Endothelial cell of umbilical vein (primary cell): Measurements from ENCODE around the gene RBM20. TPM values are rescaled to one million over a fixed set of nuclear protein-coding genes. Genes with fewer than 3 reads are reported as not detected.

Source experiments
- Bru-seq: library from RNA; stranded (reverse); fragments of 400-500 nt; gene quantifications from one replicate; lab custom pipeline; 2021; lab: Mats Ljungman, UMichigan
- BruChase-seq, 2 experiments: library from RNA; stranded (reverse); fragments of 400-500 nt; gene quantifications; one replicate each; lab custom pipeline; 2021; lab: Mats Ljungman, UMichigan
- BruUV-seq: library from RNA; stranded (reverse); fragments of 400-500 nt; replicated peaks from 2 replicates; lab custom pipeline; 2021; lab: Mats Ljungman, UMichigan
- CTCF ChIA-PET: fragments of 300-600, 350-600 bp; sonication (Branson Sonifier 250); formaldehyde crosslinking; loops from one replicate; lab custom pipeline; 2021; ENCODE audit warnings: antibody characterized with exemption, inconsistent platforms; lab: Charles Lee
- POLR2A ChIA-PET: fragments of 300-600, 350-600 bp; sonication (Branson Sonifier 250); formaldehyde crosslinking; loops from one replicate; lab custom pipeline; 2021; ENCODE audit warnings: antibody characterized with exemption, inconsistent platforms; lab: Charles Lee
- DNase-seq: peaks from one replicate; pipeline ENCODE4 v3.0.0-alpha.2; 2011; ENCODE audit warnings: low read depth, low spot score
- FAIRE-seq: peaks from 2 replicates; lab custom pipeline; 2011; peaks lifted over from hg19 to GRCh38; lab: Jason Lieb, UNC
- H2AFZ ChIP-seq: 2 replicates; pipeline ENCODE4 v1.6.0; 2012; ENCODE audit warnings: low read depth, low read length, control low read depth, inconsistent platforms
- H3K27ac ChIP-seq: 2 replicates; pipeline ENCODE4 v1.5.1; 2011; ENCODE audit warnings: low read depth, mild to moderate bottlenecking, control low read depth, low read length, moderate library complexity; ENCODE audit not compliant: insufficient read depth
- H3K27me3 ChIP-seq, 2 experiments: 2 replicates each; pipeline versions ENCODE4 v1.6.0 to v1.6.1; 2011; ENCODE audit warnings: low read length in 2 of 2, mixed read lengths in 1 of 2; ENCODE audit not compliant: control insufficient read depth in 2 of 2, insufficient read depth in 2 of 2
- H3K36me3 ChIP-seq, 2 experiments: 2 replicates in 1 of 2; 3 replicates in 1 of 2; pipeline ENCODE4 v1.5.1; 2011; ENCODE audit warnings: low read length in 2 of 2, mild to moderate bottlenecking in 1 of 2, moderate library complexity in 1 of 2; ENCODE audit not compliant: control insufficient read depth in 2 of 2, insufficient read depth in 2 of 2; ENCODE audit errors: extremely low read depth in 1 of 2
- H3K4me1 ChIP-seq: 3 replicates; pipeline ENCODE4 v1.5.1; 2011; ENCODE audit warnings: mild to moderate bottlenecking, low read length; ENCODE audit not compliant: control insufficient read depth, insufficient read depth; ENCODE audit errors: extremely low read depth
- H3K4me2 ChIP-seq: 2 replicates; pipeline ENCODE4 v1.6.1; 2011; ENCODE audit warnings: low read length, control low read depth, mixed read lengths; ENCODE audit not compliant: insufficient read depth
- H3K4me3 ChIP-seq, 3 experiments: fragments of 200-600 bp in 1 of 3; sonication (generic), shearing (Covaris generic) in 1 of 3; replicated peaks in 1 of 3; 2 replicates each; pipeline ENCODE4 v1.5.1; 2011 to 2016; ENCODE audit warnings: control low read depth in 3 of 3, low read length in 3 of 3, mild to moderate bottlenecking in 2 of 3, inconsistent platforms in 1 of 3, low read depth in 1 of 3, moderate library complexity in 1 of 3; ENCODE audit not compliant: insufficient read depth in 1 of 3
- H3K79me2 ChIP-seq: 2 replicates; pipeline ENCODE4 v1.6.0; 2012; ENCODE audit warnings: low read length, inconsistent platforms; ENCODE audit not compliant: control insufficient read depth, insufficient read depth
- H3K9ac ChIP-seq: replicated peaks from 2 replicates; pipeline ENCODE3; 2011; ENCODE audit warnings: low read length, control low read depth; ENCODE audit not compliant: insufficient read depth; ENCODE audit errors: extremely low read depth
- H3K9me1 ChIP-seq: replicated peaks from 3 replicates; pipeline ENCODE4 v1.6.0; 2011; ENCODE audit warnings: mild to moderate bottlenecking, low read length; ENCODE audit not compliant: control insufficient read depth, insufficient read depth; ENCODE audit errors: extremely low read depth
- H3K9me3 ChIP-seq: replicated peaks from 2 replicates; pipeline ENCODE4 v1.5.1; 2012; ENCODE audit warnings: low read length, inconsistent platforms; ENCODE audit not compliant: control insufficient read depth, insufficient read depth
- H4K20me1 ChIP-seq: replicated peaks from 2 replicates; pipeline ENCODE3; 2011; ENCODE audit warnings: mild to moderate bottlenecking, low read length; ENCODE audit not compliant: control insufficient read depth, insufficient read depth; ENCODE audit errors: extremely low read depth
- EZH2 ChIP-seq: IDR thresholded peaks from 2 replicates; pipeline ENCODE4 v1.6.1; 2012; ENCODE audit warnings: borderline replicate concordance, low read depth, mild to moderate bottlenecking, moderate library complexity, low read length, inconsistent platforms; ENCODE audit not compliant: severe bottlenecking
- FOS ChIP-seq: IDR thresholded peaks from 2 replicates; pipeline ENCODE4 v1.6.1; 2011; ENCODE audit warnings: mild to moderate bottlenecking, low read length, moderate library complexity, borderline replicate concordance; ENCODE audit not compliant: insufficient read depth
- GATA2 ChIP-seq: IDR thresholded peaks from 2 replicates; pipeline ENCODE4 v1.7.0; 2011; ENCODE audit warnings: low read depth, mild to moderate bottlenecking, moderate library complexity, mixed read lengths, low read length; ENCODE audit not compliant: insufficient read length, insufficient read depth
- JUN ChIP-seq: IDR thresholded peaks from 2 replicates; pipeline ENCODE4 v1.6.1; 2011; ENCODE audit warnings: borderline replicate concordance, low read depth; ENCODE audit not compliant: insufficient read length, insufficient read depth
- MYC ChIP-seq: IDR thresholded peaks from one replicate; pipeline ENCODE4 v1.6.1; 2011; ENCODE audit warnings: mild to moderate bottlenecking, low read depth, low read length
- POLR2A ChIP-seq: IDR thresholded peaks from 2 replicates; pipeline ENCODE4 v1.6.1; 2012; ENCODE audit warnings: low read depth, mild to moderate bottlenecking, control low read depth, low read length
- POLR2AphosphoS5 ChIP-seq: IDR thresholded peaks from 2 replicates; pipeline ENCODE4 v1.6.1; 2012; ENCODE audit warnings: low read depth, mild to moderate bottlenecking, control low read depth, low read length, moderate library complexity; ENCODE audit not compliant: insufficient read depth
- dilution Hi-C: fragments of 300-500 bp; cut with MboI; formaldehyde crosslinking; loops from one replicate; pipeline ENCODE4 v1.15.0; 2019; ENCODE audit warnings: low sequenced_read_pairs; ENCODE audit not compliant: extremely low pct_ligation_motif_present
- intact Hi-C: fragments of 100-400 bp; cut with micrococcal nuclease; formaldehyde crosslinking; loops from one replicate; pipeline ENCODE4 v1.10.0; 2022
- long read RNA-seq: library from polyadenylated mRNA; stranded (forward); transcript quantifications from one replicate; pipeline ENCODE4 v2.0.0, GENCODE V29; 2021
- polyA minus RNA-seq, 3 experiments: library from RNA; depleted of rRNA, polyadenylated mRNA; stranded (reverse); fragments of >200 nt; gene quantifications; 1 replicate in 1 of 3; 2 replicates in 2 of 3; pipeline ENCODE4 v1.2.3, GENCODE V29; 2011
- polyA plus RNA-seq, 4 experiments: library from polyadenylated mRNA; depleted of rRNA in 3 of 4; stranded (reverse) in 3 of 4; unstranded in 1 of 4; fragments of >200 nt; gene quantifications; 2 replicates each; pipeline versions ENCODE4 v1.2.1 to v1.2.3, GENCODE V29; 2011 to 2012; ENCODE audit warnings: missing spikeins in 1 of 4
- total RNA-seq: library from RNA; stranded (reverse); gene quantifications from 2 replicates; pipeline ENCODE4 v1.2.3, GENCODE V29; 2021
- TF ChIP-seq, protein P1 (sequence below): IDR thresholded peaks from 2 replicates; pipeline ENCODE4 v1.6.1; 2011; ENCODE audit not compliant: insufficient read depth, insufficient read length
- TF ChIP-seq, protein P2 (sequence below), 2 donors: IDR thresholded peaks; 1 replicate in 1 of 2; 2 replicates in 1 of 2; pipeline ENCODE4 v1.5.1; 2011; ENCODE audit warnings: low read length in 2 of 2, mild to moderate bottlenecking in 2 of 2, moderate library complexity in 2 of 2, control low read depth in 1 of 2, inconsistent platforms in 1 of 2, low read depth in 1 of 2; ENCODE audit not compliant: insufficient read depth in 1 of 2; ENCODE audit errors: extremely low read depth in 1 of 2

The RBM20 gene
- total RNA-seq (not detected in 2 replicates), polyA plus RNA-seq (0.02 and 0.04 TPM in 2 replicates), polyA minus RNA-seq (0.02 TPM in 1 of 2 replicates, not detected in the other), Bru-seq, nascent RNA (percentile 4 among the genes with signal in this experiment), BruChase-seq, experiment 1, labeled RNA remaining after a 6-hour chase (percentile 4 among the genes with signal in this experiment), BruChase-seq, experiment 2, labeled RNA remaining after a 2-hour chase (percentile 4 among the genes with signal in this experiment)
- polyA plus RNA-seq (2011; cell fraction: cytosol; rRNA removed), result not detected in 2 replicates
- 0.14 and 0.20 TPM in 2 replicates for polyA plus RNA-seq (2011; cell fraction: nucleus; rRNA removed)
- 0.14 TPM in 1 of 2 replicates, not detected in the other for polyA plus RNA-seq (2012)
- not detected for polyA minus RNA-seq (2011; cell fraction: cytosol; rRNA and poly(A)+ RNA removed)
- 0.24 TPM in 1 of 2 replicates, not detected in the other for polyA minus RNA-seq (2011; cell fraction: nucleus; rRNA and poly(A)+ RNA removed)
- long read RNA-seq, result 0 reads

DNA sequence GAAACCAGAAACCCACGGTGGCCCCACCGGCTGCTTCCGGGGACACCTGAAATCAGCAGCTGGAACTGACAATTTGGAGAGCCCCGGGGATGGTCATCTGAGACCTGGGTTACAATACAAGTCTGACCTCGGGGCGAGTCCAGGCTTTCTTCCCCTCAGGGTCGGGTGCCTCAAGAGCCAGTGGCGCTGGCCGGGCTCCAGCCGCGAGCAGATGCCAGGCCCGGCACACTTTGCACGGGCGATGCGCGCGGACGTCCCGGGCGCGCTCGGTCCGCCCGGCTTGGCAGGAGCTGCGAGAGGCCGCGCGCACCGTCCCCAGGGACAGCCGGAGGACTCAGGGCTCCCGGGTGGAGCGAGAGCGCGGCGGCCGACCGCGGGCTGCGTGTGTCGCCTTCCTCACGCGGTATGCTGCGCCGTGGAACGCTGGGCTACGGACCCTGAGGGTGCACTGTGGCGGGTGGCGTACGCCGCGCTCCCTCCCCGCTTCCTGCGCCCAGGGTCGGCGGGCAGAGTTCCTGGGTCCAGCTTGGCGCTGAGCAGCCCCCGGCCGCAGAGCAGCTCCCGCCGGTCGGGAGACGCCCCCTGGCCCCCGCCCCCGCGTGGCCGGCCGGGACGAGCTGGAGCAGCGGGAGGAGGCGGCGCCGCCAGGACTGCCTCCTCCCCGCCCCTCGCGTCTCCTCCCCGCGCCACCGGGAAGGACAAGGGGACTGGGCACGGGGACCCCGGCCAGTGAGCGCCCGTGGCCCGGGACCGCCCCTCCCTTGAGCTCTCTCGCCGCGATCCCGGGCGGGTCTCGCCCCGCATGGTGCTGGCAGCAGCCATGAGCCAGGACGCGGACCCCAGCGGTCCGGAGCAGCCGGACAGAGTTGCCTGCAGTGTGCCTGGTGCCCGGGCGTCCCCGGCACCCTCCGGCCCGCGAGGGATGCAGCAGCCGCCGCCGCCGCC, at the start of gene RBM20:
RBM20 (plus strand) TSS at position 684 of the 945 bp plus-strand sequence; CDS start at position 803, 119 bp downstream.
- Histone ChIP-seq H3K4me1 (peaks cover 5% of the 10 kb centered on the region), H3K9ac (no peak within 1 kb of the TSS), H2AFZ (peak within 1 kb of the TSS; percentile 62), H3K79me2 (no peaks in the 10 kb centered on the region), H4K20me1 (no peaks in the 10 kb centered on the region), H3K36me3 (no peaks in the 10 kb centered on the region), H3K4me3 (peak within 1 kb of the TSS; percentile 12 to 36 (median 13)), H3K9me3 (no peaks in the 10 kb centered on the region), H3K27me3 (peaks cover 42 to 79% of the 10 kb centered on the region in 2 experiments), H3K9me1 (no peaks in the 10 kb centered on the region), H3K4me2 (peak within 1 kb of the TSS; percentile 18), H3K27ac (no peak within 1 kb of the TSS)
- DNase-seq (no peak), FAIRE-seq (no peak)
- intact Hi-C loops (no loop called here), dilution Hi-C loops (no loop called here)
- POLR2A ChIA-PET, result no interaction called here
- CTCF ChIA-PET, result interaction anchor here (1.1 to 1.4 kb wide), 2 partner anchors 27 to 28 kb away, joined by 4 to 5 read pairs; no protein-coding TSS in a partner anchor
- no TSS peak for BruUV-seq
- TF ChIP-seq MYC (no peak), JUN (no peak), EZH2 (peak; percentile 54)

DNA sequence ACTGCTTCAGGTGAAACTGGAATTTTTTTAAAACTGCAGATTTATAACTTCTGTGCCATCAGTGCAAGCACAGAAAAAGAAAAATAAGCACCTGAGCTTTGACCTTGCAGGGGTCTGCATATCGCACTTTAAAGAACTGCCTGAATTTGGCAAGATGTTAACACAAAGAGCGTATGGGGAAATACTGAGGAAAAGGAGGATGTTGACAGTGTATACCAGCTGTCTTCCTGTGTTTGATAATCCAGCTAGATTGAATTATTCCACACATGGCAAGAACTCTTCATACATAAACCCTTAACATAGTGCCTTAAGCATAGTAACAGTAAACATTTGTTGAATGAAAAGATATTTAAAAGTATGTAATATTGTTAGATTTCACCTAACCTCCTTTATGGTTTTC, 46.7 kb upstream of the RBM20 start:
- intact Hi-C loops (no loop called here), dilution Hi-C loops (no loop called here)
- H3K27ac ChIP-seq, result no peak overlapping the region
- no peaks in the 10 kb centered on the region for H3K79me2 ChIP-seq
- H4K20me1 ChIP-seq, result no peaks in the 10 kb centered on the region
- H3K4me1 ChIP-seq, result peaks cover 6% of the 10 kb centered on the region
- DNase-seq, result peak; percentile 57
- no peak overlapping the region for H3K4me3 ChIP-seq
- H3K4me2 ChIP-seq, result no peak overlapping the region
- CTCF ChIA-PET, result interaction anchor here (0.9 to 5.5 kb wide), 4 partner anchors 14 to 291 kb away, joined by 3 to 80 read pairs (median 8); partner anchors contain the start of gene SMNDC1
- BruUV-seq, result no TSS peak
- FAIRE-seq, result no peak
- peaks cover 0 to 15% of the 10 kb centered on the region in 2 experiments for H3K36me3 ChIP-seq
- no peaks in the 10 kb centered on the region for H3K27me3 ChIP-seq
- POLR2A ChIA-PET, result no interaction called here
- H3K9me1 ChIP-seq, result no peaks in the 10 kb centered on the region
- TF ChIP-seq MYC (no peak), POLR2A (no peak), POLR2AphosphoS5 (no peak), JUN (no peak), GATA2 (no peak), EZH2 (no peak), FOS (no peak)
- TF ChIP-seq, protein P1, sequence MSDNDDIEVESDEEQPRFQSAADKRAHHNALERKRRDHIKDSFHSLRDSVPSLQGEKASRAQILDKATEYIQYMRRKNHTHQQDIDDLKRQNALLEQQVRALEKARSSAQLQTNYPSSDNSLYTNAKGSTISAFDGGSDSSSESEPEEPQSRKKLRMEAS, result no peak
- TF ChIP-seq, protein P2, sequence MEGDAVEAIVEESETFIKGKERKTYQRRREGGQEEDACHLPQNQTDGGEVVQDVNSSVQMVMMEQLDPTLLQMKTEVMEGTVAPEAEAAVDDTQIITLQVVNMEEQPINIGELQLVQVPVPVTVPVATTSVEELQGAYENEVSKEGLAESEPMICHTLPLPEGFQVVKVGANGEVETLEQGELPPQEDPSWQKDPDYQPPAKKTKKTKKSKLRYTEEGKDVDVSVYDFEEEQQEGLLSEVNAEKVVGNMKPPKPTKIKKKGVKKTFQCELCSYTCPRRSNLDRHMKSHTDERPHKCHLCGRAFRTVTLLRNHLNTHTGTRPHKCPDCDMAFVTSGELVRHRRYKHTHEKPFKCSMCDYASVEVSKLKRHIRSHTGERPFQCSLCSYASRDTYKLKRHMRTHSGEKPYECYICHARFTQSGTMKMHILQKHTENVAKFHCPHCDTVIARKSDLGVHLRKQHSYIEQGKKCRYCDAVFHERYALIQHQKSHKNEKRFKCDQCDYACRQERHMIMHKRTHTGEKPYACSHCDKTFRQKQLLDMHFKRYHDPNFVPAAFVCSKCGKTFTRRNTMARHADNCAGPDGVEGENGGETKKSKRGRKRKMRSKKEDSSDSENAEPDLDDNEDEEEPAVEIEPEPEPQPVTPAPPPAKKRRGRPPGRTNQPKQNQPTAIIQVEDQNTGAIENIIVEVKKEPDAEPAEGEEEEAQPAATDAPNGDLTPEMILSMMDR (IDR thresholded peaks at IDR 0.05; ENCODE audit: extremely low read depth in 1 of 2, insufficient read depth in 1 of 2, low read depth in 1 of 2, low read length in 2 of 2), result no peak
- no peaks in the 10 kb centered on the region for H3K9me3 ChIP-seq
- no peak overlapping the region for H3K9ac ChIP-seq
- H2AFZ ChIP-seq, result no peak overlapping the region
